GM12872 (cell line): ENCODE results near the gene STK35.

Experiments
- CTCF ChIP-seq: IDR thresholded peaks from 3 replicates; pipeline ENCODE4 v1.5.1; 2011; ENCODE audit warnings: low read depth, mild to moderate bottlenecking, low read length, moderate library complexity; ENCODE audit not compliant: insufficient read depth

The STK35 gene

GRCh38 chr20:2108987-2109386, 7.4 kb downstream of the STK35 start:
- no peak for TF ChIP-seq CTCF

GRCh38 chr20:2109425-2110210, 8.0 kb downstream of the STK35 start:
- no peak for TF ChIP-seq CTCF

- no peak for TF ChIP-seq CTCF
Observed at GRCh38 chr20:2112910-2113309, 11.3 kb downstream of the STK35 start.

- no peak for TF ChIP-seq CTCF
Observed at GRCh38 chr20:2114127-2114959, 12.7 kb downstream of the STK35 start.

GRCh38 chr20:2114990-2115681, 13.5 kb downstream of the STK35 start:
- TF ChIP-seq CTCF: no peak

GRCh38 chr20:2116170-2116940, 14.7 kb downstream of the STK35 start:
- TF ChIP-seq CTCF: no peak
